Neural progenitor cell (in vitro differentiated cells): Measurements from ENCODE around the gene JPH3. TPM values are rescaled to one million over a fixed set of nuclear protein-coding genes. Genes with fewer than 3 reads are reported as not detected.

ENCODE experiments used
- DNase-seq: peaks from one replicate; pipeline ENCODE4 v3.0.0-alpha.2; 2016; ENCODE audit warnings: low spot score
- H2AFZ ChIP-seq: fragments of 200-600 bp; sonication (generic); replicated peaks from 2 replicates; pipeline ENCODE4 v1.6.1; 2016; ENCODE audit warnings: antibody characterized with exemption
- H3F3A ChIP-seq: fragments of 200-600 bp; sonication (generic); 2 replicates; pipeline ENCODE4 v1.6.1; 2016; ENCODE audit warnings: antibody characterized with exemption, low read depth
- H3K27ac ChIP-seq: fragments of 200-600 bp; sonication (generic); 2 replicates; pipeline ENCODE4 v1.5.1; 2016; ENCODE audit warnings: mild to moderate bottlenecking
- H3K27me3 ChIP-seq: fragments of 200-600 bp; sonication (generic); 2 replicates; pipeline ENCODE4 v1.6.1; 2016; ENCODE audit warnings: mild to moderate bottlenecking, moderate library complexity
- H3K36me3 ChIP-seq: fragments of 200-600 bp; sonication (generic); 2 replicates; pipeline ENCODE4 v1.5.1; 2016
- H3K4me1 ChIP-seq: fragments of 200-600 bp; sonication (generic); 2 replicates; pipeline ENCODE4 v1.6.1; 2016; ENCODE audit warnings: mixed run types
- H3K4me2 ChIP-seq: fragments of 200-600 bp; sonication (generic); 2 replicates; pipeline ENCODE4 v1.6.1; 2016
- H3K4me3 ChIP-seq: fragments of 200-600 bp; sonication (generic); 2 replicates; pipeline ENCODE4 v1.5.1; 2016
- H3K79me2 ChIP-seq: fragments of 200-600 bp; sonication (generic); 2 replicates; pipeline ENCODE4 v1.6.1; 2016; ENCODE audit warnings: low read depth
- H3K9ac ChIP-seq: fragments of 200-600 bp; sonication (generic); 2 replicates; pipeline ENCODE4 v1.6.1; 2016
- H3K9me3 ChIP-seq: fragments of 200-600 bp; sonication (generic); 2 replicates; pipeline ENCODE4 v1.5.1; 2016; ENCODE audit warnings: low read depth
- H4K20me1 ChIP-seq: fragments of 200-600 bp; sonication (generic); 2 replicates; pipeline ENCODE4 v1.6.1; 2016; ENCODE audit warnings: low read depth
- H3K27ac Mint-ChIP-seq: 3 replicates; pipeline ENCODE4 v1.8.0; 2021; ENCODE audit warnings: mixed read lengths
- H3K27me3 Mint-ChIP-seq: 2 replicates; pipeline ENCODE4 v1.8.0; 2022; ENCODE audit warnings: low read depth, mild to moderate bottlenecking, inconsistent platforms, moderate library complexity, mixed read lengths; ENCODE audit not compliant: insufficient read depth
- H3K36me3 Mint-ChIP-seq: 3 replicates; pipeline ENCODE4 v1.8.0; 2021; ENCODE audit warnings: mixed read lengths
- H3K4me1 Mint-ChIP-seq: 3 replicates; pipeline ENCODE4 v1.8.0; 2021; ENCODE audit warnings: mixed read lengths
- H3K4me3 Mint-ChIP-seq: 3 replicates; pipeline ENCODE4 v1.8.0; 2021; ENCODE audit warnings: mild to moderate bottlenecking, moderate library complexity, mixed read lengths
- H3K9me3 Mint-ChIP-seq: 3 replicates; pipeline ENCODE4 v1.8.0; 2020; ENCODE audit warnings: mixed read lengths
- CTCF ChIP-seq: fragments of 200-600 bp; sonication (generic); IDR thresholded peaks from 2 replicates; pipeline ENCODE4 v1.5.1; 2017; ENCODE audit warnings: antibody characterized with exemption, mild to moderate bottlenecking
- EZH2 ChIP-seq: fragments of 200-600 bp; sonication (generic); IDR thresholded peaks from 2 replicates; pipeline ENCODE4 v1.6.1; 2017; ENCODE audit warnings: antibody characterized with exemption, mild to moderate bottlenecking, moderate library complexity
- EZH2phosphoT487 ChIP-seq: fragments of 200-600 bp; sonication (generic); IDR thresholded peaks from 2 replicates; pipeline ENCODE4 v1.6.1; 2017; ENCODE audit warnings: antibody characterized with exemption
- total RNA-seq: library from RNA; depleted of rRNA; stranded (reverse); fragments of >200 nt; gene quantifications from 2 replicates; pipeline ENCODE4 v1.2.3, GENCODE V29; 2015; ENCODE audit warnings: low replicate concordance

The JPH3 gene
- total RNA-seq, 1 donor from 2014 or later, result 7.1 TPM

GRCh38 chr16:87604634-87605111, 2.4 kb downstream of the JPH3 start:
- H3K4me1 ChIP-seq, result peaks cover 8% of the 10 kb centered on the region
- H2AFZ ChIP-seq, result no peak overlapping the region
- Mint-ChIP-seq H3K9me3 (no peaks in the 10 kb centered on the region), H3K27ac (no peak overlapping the region), H3K36me3 (no peaks in the 10 kb centered on the region), H3K27me3 (peaks cover 58% of the 10 kb centered on the region), H3K4me3 (peak overlapping the region; percentile 81), H3K4me1 (peaks cover 12% of the 10 kb centered on the region)
- H3K36me3 ChIP-seq, result no peaks in the 10 kb centered on the region
- H3K27me3 ChIP-seq, result peaks cover 46% of the 10 kb centered on the region
- H3K27ac ChIP-seq, result no peak overlapping the region
- no peak overlapping the region for H3K9ac ChIP-seq
- H3F3A ChIP-seq, result peaks cover 32% of the 10 kb centered on the region
- H3K9me3 ChIP-seq, result no peaks in the 10 kb centered on the region
- TF ChIP-seq CTCF (no peak), EZH2phosphoT487 (no peak), EZH2 (no peak)
- H3K79me2 ChIP-seq, result peaks cover 19% of the 10 kb centered on the region
- peak overlapping the region; percentile 100 for H3K4me3 ChIP-seq
- peak overlapping the region; percentile 96 for H3K4me2 ChIP-seq
- no peak for DNase-seq
- H4K20me1 ChIP-seq, result peaks cover 68% of the 10 kb centered on the region

- no peak for DNase-seq
- H3K4me1 Mint-ChIP-seq, result peaks cover 12% of the 10 kb centered on the region
- H3K27me3 Mint-ChIP-seq, result peaks cover 43% of the 10 kb centered on the region
These were observed 4.9 kb downstream of the JPH3 start for GRCh38 chr16:87607223-87607622.

DNA sequence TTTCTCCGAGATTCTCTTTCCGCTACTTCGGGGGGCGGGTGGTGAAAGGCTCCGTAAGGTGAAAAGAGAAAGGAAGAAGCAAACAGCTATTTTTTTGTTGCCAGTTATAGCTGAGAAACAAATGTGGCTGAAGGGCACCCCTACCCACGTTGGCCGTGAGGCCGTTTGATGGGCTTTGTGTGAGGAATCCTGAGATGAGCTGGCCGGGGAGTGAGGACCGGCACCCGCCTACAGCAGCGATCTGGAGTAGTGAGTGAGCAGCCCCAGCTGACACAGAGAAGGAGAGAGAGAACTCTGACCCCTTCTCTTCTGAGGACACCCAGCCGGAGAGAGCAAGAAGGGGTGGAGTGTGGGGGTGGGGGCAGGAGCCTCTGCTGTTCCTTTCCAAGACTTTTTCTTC, 5.6 kb downstream of the JPH3 start:
- Histone ChIP-seq H3K27me3 (peaks cover 25% of the 10 kb centered on the region), H3K36me3 (no peaks in the 10 kb centered on the region), H4K20me1 (peaks cover 93% of the 10 kb centered on the region), H3F3A (peaks cover 15% of the 10 kb centered on the region), H3K4me2 (no peak overlapping the region), H3K4me1 (peaks cover 8% of the 10 kb centered on the region), H3K27ac (no peak overlapping the region), H2AFZ (no peak overlapping the region), H3K4me3 (no peak overlapping the region), H3K9ac (no peak overlapping the region), H3K9me3 (no peaks in the 10 kb centered on the region), H3K79me2 (peaks cover 19% of the 10 kb centered on the region)
- H3K27ac Mint-ChIP-seq, result no peak overlapping the region
- H3K36me3 Mint-ChIP-seq, result no peaks in the 10 kb centered on the region
- no peak for DNase-seq
- peaks cover 44% of the 10 kb centered on the region for H3K27me3 Mint-ChIP-seq
- no peak for TF ChIP-seq CTCF
- no peak for TF ChIP-seq EZH2
- no peak for TF ChIP-seq EZH2phosphoT487
- H3K4me1 Mint-ChIP-seq, result peaks cover 12% of the 10 kb centered on the region
- no peak overlapping the region for H3K4me3 Mint-ChIP-seq
- H3K9me3 Mint-ChIP-seq, result no peaks in the 10 kb centered on the region

More at GRCh38 chr16:87607223-87607622, 4.9 kb downstream of the JPH3 start:
- Histone ChIP-seq H3K36me3 (no peaks in the 10 kb centered on the region), H3K9ac (no peak overlapping the region), H3K79me2 (peaks cover 19% of the 10 kb centered on the region), H3K27ac (no peak overlapping the region), H3K27me3 (peaks cover 26% of the 10 kb centered on the region), H3K4me3 (no peak overlapping the region), H4K20me1 (peaks cover 90% of the 10 kb centered on the region), H2AFZ (no peak overlapping the region), H3K4me2 (no peak overlapping the region), H3K9me3 (no peaks in the 10 kb centered on the region), H3F3A (peaks cover 16% of the 10 kb centered on the region), H3K4me1 (peaks cover 8% of the 10 kb centered on the region)
- Mint-ChIP-seq H3K27ac (no peak overlapping the region), H3K36me3 (no peaks in the 10 kb centered on the region), H3K4me3 (no peak overlapping the region), H3K9me3 (no peaks in the 10 kb centered on the region)
- TF ChIP-seq CTCF (no peak), EZH2phosphoT487 (no peak), EZH2 (no peak)
